HG03025 (cell line): Measurements from ENCODE around the gene PPP6R1.
"Not testable (repeated sequence)": the region's sequence is repeated elsewhere in the genome, so short reads cannot be mapped to it uniquely, and the experiment has no call there.

ENCODE experiments used
- ATAC-seq: cut with Tn5 transposase; IDR thresholded peaks from one replicate; pipeline ENCODE4 v1.9.1; 2021; ENCODE audit warnings: mild to moderate bottlenecking, moderate library complexity; ENCODE audit not compliant: unreplicated experiment, low FRiP score

PPP6R1 gene

GRCh38 chr19:55227241-55228014 is 31.4 kb downstream of the PPP6R1 start:
- no peak for ATAC-seq

- ATAC-seq: no peak
Observed at GRCh38 chr19:55226788-55227187, 32.0 kb downstream of the PPP6R1 start.

- no peak for ATAC-seq
Observed at GRCh38 chr19:55226273-55226672, 32.5 kb downstream of the PPP6R1 start.

DNA sequence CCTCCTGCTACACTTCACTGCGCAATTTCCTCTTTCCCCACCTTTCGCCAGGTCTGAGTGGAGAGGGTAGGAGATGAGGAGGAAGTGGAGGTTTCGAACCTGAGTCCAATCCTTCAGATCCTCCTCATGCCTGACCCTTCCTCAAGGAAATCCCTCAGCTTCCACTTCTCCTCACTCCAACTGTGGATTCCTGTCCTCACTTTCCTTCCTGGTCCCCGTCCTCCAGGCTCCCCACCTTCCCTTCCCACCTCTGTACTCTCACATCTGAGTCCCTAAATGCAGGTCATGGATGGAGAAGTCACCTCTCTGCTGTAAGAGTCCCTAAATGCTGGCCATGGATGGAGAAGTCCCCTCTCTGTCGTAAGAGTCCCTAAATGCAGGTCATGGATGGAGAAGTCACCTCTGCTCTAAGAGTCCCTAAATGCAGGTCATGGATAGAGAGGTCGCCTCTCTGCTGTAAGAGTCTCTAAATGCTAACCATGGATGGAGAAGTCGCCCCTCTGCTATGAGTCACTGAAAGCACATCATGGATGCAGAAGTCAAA is 33.3 kb downstream of the PPP6R1 start:
- ATAC-seq: no peak

DNA sequence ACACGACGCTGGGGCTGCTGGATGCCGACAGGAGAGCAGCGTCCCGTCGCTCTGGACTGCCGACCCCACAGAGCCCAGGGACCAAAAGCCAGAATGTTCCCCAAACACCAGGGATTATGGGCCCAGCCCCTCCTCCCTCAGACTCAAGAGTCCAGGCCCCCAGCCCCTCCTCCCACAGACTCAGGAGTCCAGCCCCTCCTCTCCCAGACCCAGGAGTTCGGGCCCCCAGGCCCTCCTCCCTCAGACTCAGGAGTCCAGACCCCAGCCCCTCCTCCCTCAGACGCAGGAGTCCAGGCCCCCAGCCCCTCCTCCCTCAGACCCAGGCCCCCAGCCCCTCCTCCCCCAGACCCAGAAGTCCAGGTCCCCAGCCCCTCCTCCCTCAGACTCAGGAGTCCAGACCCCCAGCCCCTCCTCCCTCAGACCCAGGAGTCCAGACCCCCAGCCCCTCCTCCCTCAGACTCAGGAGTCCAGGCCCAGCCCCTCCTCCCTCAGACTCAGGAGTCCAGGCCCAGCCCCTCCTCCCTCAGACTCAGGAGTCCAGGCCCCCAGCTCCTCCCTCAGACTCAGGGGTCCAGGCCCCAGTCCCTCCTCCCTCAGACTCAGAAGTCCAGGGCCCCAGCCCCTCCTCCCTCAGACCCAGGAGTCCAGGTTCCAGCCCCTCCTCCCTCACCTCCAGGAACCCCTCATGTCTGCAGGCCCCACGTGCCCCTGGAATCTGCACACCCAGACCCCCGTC is 34.0 kb downstream of the PPP6R1 start:
- ATAC-seq: not testable (repeated sequence)

GRCh38 chr19:55224038-55224665 is 34.7 kb downstream of the PPP6R1 start:
- no peak for ATAC-seq

DNA sequence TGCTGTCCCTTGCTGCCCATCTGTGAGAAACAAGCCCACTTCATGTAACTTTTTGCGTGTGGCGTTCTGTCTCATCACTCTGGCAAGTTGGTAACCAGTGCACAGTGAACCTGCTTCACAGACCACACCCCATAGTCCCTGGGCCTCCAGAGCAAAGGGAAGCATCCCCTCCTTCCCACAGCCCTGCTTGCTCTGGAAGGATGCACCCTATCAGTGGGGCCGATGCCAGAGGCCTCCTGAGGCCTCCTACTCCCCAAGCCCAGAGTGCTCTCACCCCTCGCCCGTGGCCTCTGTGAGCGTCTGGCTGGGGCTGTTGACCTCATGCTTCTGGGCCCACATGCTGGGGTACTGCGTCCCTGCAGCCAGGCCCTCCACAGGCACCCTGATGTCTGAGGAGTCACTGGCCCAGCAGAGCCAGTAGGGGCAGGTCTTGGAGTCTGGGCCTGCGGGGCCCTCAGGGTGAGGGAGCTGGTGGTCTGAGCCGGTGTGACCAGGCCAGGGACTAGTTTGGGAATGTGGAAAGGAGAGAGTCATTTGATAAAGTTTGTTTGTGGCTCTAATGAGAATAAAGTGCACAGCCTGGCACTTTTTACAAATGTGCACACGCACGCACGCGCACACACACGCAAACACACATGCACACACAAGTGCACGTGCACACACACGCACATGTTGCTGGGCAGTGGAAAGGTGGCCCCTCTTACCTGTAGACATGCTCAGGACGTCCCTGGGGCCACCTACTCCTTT is 35.4 kb downstream of the PPP6R1 start:
- ATAC-seq: no peak

GRCh38 chr19:55220525-55220924 is 38.3 kb downstream of the PPP6R1 start:
- ATAC-seq: no peak

- ATAC-seq: no peak
Observed at GRCh38 chr19:55216461-55217198, 42.2 kb downstream of the PPP6R1 start.

DNA sequence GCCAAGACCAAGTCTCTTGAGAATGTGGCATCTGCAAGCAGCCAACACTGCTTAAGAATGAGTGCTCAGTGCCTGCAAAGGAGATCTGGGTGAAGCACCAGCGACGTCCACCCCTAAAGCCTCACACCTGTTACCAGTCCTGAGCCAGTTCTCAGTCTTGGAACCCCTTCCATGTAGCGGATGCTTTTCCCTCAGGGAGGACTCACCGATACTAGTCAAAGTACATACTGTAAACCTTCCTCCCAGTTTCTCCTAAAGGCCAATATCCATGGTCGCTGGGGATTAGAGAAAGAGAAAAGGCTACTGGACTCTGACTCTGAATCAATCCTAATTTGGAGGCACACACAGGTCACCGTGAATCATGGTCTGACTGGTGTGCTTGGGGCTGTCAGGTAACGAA is 45.3 kb downstream of the PPP6R1 start:
- no peak for ATAC-seq

GRCh38 chr19:55212447-55212846 is 46.4 kb downstream of the PPP6R1 start:
- ATAC-seq: no peak

GRCh38 chr19:55209693-55210472 is 48.9 kb downstream of the PPP6R1 start:
- ATAC-seq: no peak

DNA sequence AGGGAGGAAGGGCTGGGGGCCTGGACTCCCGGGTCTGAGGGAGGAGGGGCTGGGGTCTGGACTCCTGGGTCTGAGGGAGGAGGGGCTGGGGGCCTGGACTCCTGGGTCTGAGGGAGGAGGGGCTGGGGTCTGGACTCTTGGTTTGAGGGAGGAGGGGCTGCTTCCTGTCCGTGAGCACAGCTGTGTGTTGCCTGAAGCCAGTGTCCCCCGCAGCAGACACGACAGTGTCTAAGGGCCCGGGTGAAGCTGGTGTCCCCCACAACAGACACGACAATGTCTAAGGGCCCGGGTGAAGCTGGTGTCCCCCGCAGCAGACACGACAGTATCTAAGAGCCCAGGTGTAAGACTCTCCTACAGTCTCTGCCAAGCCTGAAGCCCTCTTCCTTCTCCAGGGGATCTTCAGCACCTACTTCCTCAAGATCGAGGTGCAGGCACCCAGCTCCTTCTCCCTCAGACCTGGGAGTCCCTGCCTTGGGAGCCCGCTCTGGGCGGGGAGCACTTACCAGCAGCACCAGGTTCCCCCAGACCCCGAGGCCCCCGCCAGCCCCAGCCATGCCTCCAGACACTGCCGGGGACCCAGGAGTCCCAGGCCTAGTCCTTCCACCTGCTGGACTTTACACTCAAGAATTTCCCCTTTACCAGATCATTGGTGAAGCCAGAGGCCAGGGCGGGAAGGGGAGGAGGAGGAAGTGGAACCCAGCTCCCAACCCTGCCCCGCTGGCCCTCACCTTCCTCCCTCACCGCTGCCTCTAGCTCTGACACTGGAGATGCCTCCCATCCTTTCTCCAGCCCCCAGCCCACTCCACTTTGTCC is 49.7 kb downstream of the PPP6R1 start, which contains the start of gene PTPRH:
Gene PTPRH (minus strand): TSS at position 622 of the 813 bp plus-strand sequence. CDS start 68 bp downstream, at position 554.
- no peak for ATAC-seq

DNA sequence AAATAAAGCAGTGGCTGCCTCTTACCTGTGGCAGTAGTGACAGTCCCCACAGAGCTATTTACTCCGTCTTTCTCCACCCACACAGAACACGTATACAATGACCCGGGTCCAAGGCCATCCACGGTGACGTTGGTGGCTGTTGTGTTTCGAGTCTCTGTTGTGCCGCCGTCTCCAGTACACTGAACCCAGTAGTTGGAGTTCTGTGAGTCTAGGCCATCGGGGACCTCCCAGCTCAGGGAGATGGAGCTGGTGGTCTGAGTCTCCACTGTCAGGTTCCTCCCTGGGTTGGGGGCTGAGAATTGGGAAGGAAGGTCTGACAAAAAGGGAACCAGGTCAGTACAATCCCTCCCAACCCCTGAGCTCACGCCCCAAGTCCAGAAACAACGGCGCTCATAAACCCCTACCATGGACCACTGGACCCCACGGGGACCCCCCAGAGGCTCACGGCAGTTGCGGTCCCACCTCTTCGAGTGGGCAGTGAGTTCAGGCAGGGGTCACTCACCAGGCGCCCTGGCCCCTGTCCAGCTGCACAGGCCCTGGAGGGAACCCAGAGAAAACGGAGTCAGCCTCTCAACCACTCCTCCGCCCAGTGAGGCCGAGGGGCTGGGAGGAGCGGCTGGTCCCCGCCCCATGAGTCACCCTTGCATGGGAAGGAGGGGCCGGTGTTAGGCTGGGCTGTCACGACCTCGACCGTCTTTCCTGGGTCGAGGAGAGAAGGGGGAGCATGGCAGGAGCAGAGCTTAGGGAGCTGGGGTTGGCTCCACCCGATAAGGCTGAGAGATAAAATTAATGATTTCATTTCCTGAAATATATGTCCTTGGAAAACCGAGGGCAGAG is 51.9 kb downstream of the PPP6R1 start:
- ATAC-seq: no peak

- not testable (repeated sequence) for ATAC-seq
Observed at GRCh38 chr19:55202199-55202598, 56.6 kb downstream of the PPP6R1 start.

- no peak for ATAC-seq
Observed at GRCh38 chr19:55199620-55200204, 59.1 kb downstream of the PPP6R1 start.

- ATAC-seq: no peak
Observed at GRCh38 chr19:55198651-55199050, 60.2 kb downstream of the PPP6R1 start.
